ENCODE measurements around the gene RAB42. TPM values are rescaled to one million over a fixed set of nuclear protein-coding genes. Genes with fewer than 3 reads are reported as not detected.
A peak's percentile ranks its signal among the peaks of the same experiment; 100 is the strongest.

Gene RAB42
- total RNA-seq, 1 experiment from 2014 or later, result 2.4 TPM

GRCh38 chr1:28564310-28564709 lies 27.8 kb upstream of the RAB42 start:
- ChIA-PET POLR2A (ENCODE audit: low non-redundant PET) (no interaction called here), CTCF (no interaction called here)
- TF ChIP-seq, protein P1, sequence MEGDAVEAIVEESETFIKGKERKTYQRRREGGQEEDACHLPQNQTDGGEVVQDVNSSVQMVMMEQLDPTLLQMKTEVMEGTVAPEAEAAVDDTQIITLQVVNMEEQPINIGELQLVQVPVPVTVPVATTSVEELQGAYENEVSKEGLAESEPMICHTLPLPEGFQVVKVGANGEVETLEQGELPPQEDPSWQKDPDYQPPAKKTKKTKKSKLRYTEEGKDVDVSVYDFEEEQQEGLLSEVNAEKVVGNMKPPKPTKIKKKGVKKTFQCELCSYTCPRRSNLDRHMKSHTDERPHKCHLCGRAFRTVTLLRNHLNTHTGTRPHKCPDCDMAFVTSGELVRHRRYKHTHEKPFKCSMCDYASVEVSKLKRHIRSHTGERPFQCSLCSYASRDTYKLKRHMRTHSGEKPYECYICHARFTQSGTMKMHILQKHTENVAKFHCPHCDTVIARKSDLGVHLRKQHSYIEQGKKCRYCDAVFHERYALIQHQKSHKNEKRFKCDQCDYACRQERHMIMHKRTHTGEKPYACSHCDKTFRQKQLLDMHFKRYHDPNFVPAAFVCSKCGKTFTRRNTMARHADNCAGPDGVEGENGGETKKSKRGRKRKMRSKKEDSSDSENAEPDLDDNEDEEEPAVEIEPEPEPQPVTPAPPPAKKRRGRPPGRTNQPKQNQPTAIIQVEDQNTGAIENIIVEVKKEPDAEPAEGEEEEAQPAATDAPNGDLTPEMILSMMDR (conservative IDR thresholded peaks at IDR 0.05; ENCODE audit: low read depth, low read length), result no peak
- no peak for TF ChIP-seq EZH2 (IDR thresholded peaks at IDR 0.05; ENCODE audit: borderline replicate concordance, low read depth, low read length, poor library complexity, severe bottlenecking)
- no peaks in the 10 kb centered on the region for H3K9me3 ChIP-seq (ENCODE audit: low read depth, low read length, poor library complexity, severe bottlenecking)
- H3K27me3 ChIP-seq (replicated peaks; ENCODE audit: insufficient read depth, low read depth, low read length, poor library complexity), result no peaks in the 10 kb centered on the region
- intact Hi-C loops (cut with micrococcal nuclease; ENCODE audit: unreplicated experiment), result no loop called here
- no TSS peak for BruUV-seq (replicated peaks)
- no peak for DNase-seq (ENCODE audit: low spot score)
- no peaks in the 10 kb centered on the region for H3K4me1 ChIP-seq (ENCODE audit: insufficient read depth, low read length, poor library complexity, severe bottlenecking)
- no peak overlapping the region for H3K27ac ChIP-seq (ENCODE audit: low read depth, low read length, poor library complexity, severe bottlenecking)
- peaks cover 44% of the 10 kb centered on the region for H3K36me3 ChIP-seq (ENCODE audit: insufficient read depth, low read length, poor library complexity, severe bottlenecking)
- H3K4me3 ChIP-seq (ENCODE audit: low read depth, low read length, poor library complexity, severe bottlenecking), result no peak overlapping the region

DNA sequence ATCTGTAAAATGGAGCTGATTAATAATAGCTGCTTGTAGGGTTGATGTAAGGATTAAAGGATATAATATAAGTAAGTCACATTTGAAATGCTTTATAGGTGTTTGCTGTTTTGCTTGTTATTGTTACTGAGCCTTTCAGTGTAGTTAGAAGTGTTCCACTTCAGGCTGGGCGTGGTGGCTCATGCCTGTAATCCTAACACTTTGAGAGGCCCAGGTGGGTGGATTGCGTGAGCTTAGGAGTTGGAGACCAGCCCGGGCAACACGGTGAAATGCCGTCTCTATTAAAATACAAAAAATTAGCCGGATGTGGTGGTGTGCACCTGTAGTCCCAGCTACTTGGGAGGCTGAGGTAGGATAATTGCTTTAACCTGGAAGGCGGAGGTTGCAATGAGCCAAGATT lies 27.0 kb upstream of the RAB42 start:
- Histone ChIP-seq H3K9me3 (ENCODE audit: low read depth, low read length, poor library complexity, severe bottlenecking) (no peaks in the 10 kb centered on the region), H3K4me1 (ENCODE audit: insufficient read depth, low read length, poor library complexity, severe bottlenecking) (no peaks in the 10 kb centered on the region), H3K36me3 (ENCODE audit: insufficient read depth, low read length, poor library complexity, severe bottlenecking) (peaks cover 39% of the 10 kb centered on the region), H3K4me3 (ENCODE audit: low read depth, low read length, poor library complexity, severe bottlenecking) (no peak overlapping the region), H3K27ac (ENCODE audit: low read depth, low read length, poor library complexity, severe bottlenecking) (no peak overlapping the region), H3K27me3 (replicated peaks; ENCODE audit: insufficient read depth, low read depth, low read length, poor library complexity) (no peaks in the 10 kb centered on the region)
- BruUV-seq (replicated peaks), result no TSS peak
- TF ChIP-seq, protein P1 (conservative IDR thresholded peaks at IDR 0.05; ENCODE audit: low read depth, low read length), result no peak
- TF ChIP-seq EZH2 (IDR thresholded peaks at IDR 0.05; ENCODE audit: borderline replicate concordance, low read depth, low read length, poor library complexity, severe bottlenecking), result no peak
- no peak for DNase-seq (ENCODE audit: low spot score)
- ChIA-PET POLR2A (ENCODE audit: low non-redundant PET) (no interaction called here), CTCF (no interaction called here)
- intact Hi-C loops (cut with micrococcal nuclease; ENCODE audit: unreplicated experiment), result no loop called here

GRCh38 chr1:28565726-28566125 lies 26.3 kb upstream of the RAB42 start:
- BruUV-seq (replicated peaks), result TSS peak; percentile 10
- no peak overlapping the region for H3K4me3 ChIP-seq (ENCODE audit: low read depth, low read length, poor library complexity, severe bottlenecking)
- intact Hi-C loops (cut with micrococcal nuclease; ENCODE audit: unreplicated experiment), result no loop called here
- POLR2A ChIA-PET (ENCODE audit: low non-redundant PET), result no interaction called here
- DNase-seq (ENCODE audit: low spot score), result no peak
- H3K4me1 ChIP-seq (ENCODE audit: insufficient read depth, low read length, poor library complexity, severe bottlenecking), result no peaks in the 10 kb centered on the region
- H3K36me3 ChIP-seq (ENCODE audit: insufficient read depth, low read length, poor library complexity, severe bottlenecking), result peaks cover 35% of the 10 kb centered on the region
- H3K27ac ChIP-seq (ENCODE audit: low read depth, low read length, poor library complexity, severe bottlenecking), result no peak overlapping the region
- H3K27me3 ChIP-seq (replicated peaks; ENCODE audit: insufficient read depth, low read depth, low read length, poor library complexity), result no peaks in the 10 kb centered on the region
- no peak for TF ChIP-seq EZH2 (IDR thresholded peaks at IDR 0.05; ENCODE audit: borderline replicate concordance, low read depth, low read length, poor library complexity, severe bottlenecking)
- TF ChIP-seq, protein P1 (conservative IDR thresholded peaks at IDR 0.05; ENCODE audit: low read depth, low read length), result no peak
- H3K9me3 ChIP-seq (ENCODE audit: low read depth, low read length, poor library complexity, severe bottlenecking), result no peaks in the 10 kb centered on the region
- CTCF ChIA-PET, result no interaction called here
